Spleen (tissue), 11 donors: ENCODE measurements around the gene MPHOSPH6. TPM values are rescaled to one million over a fixed set of nuclear protein-coding genes. Genes with fewer than 3 reads are reported as not detected.

ENCODE experiments used
- DNase-seq: peaks from one replicate; pipeline ENCODE4 v3.0.0-alpha.2; 2020
- H3K27ac ChIP-seq, 8 donors: fragments of 200-600 bp; sonication (generic) in 7 of 8; 1 replicate in 4 of 8; 2 replicates in 4 of 8; pipeline versions ENCODE4 v1.5.0 to v1.8.0; 2016 to 2021; ENCODE audit warnings: inconsistent platforms in 4 of 8, mild to moderate bottlenecking in 4 of 8, moderate library complexity in 1 of 8
- H3K27me3 ChIP-seq, 7 donors: fragments of 200-600 bp; sonication (generic) in 6 of 7; replicated peaks in 1 of 7; 1 replicate in 4 of 7; 2 replicates in 3 of 7; pipeline versions ENCODE4 v1.5.0 to v1.8.0; 2016 to 2021; ENCODE audit warnings: inconsistent platforms in 3 of 7, mild to moderate bottlenecking in 1 of 7
- H3K36me3 ChIP-seq, 6 donors: fragments of 200-600 bp; sonication (generic) in 5 of 6; 1 replicate in 4 of 6; 2 replicates in 2 of 6; pipeline versions ENCODE4 v1.5.0 to v1.8.0; 2016 to 2021; ENCODE audit warnings: inconsistent platforms in 2 of 6
- H3K4me1 ChIP-seq, 6 donors: fragments of 200-600 bp; sonication (generic) in 5 of 6; 1 replicate in 3 of 6; 2 replicates in 3 of 6; pipeline versions ENCODE4 v1.5.0 to v1.8.0; 2016 to 2021; ENCODE audit warnings: inconsistent platforms in 3 of 6
- H3K4me3 ChIP-seq, 8 donors: fragments of 200-600 bp; sonication (generic) in 7 of 8; 1 replicate in 4 of 8; 2 replicates in 4 of 8; pipeline versions ENCODE4 v1.5.0 to v1.8.0; 2016 to 2021; ENCODE audit warnings: inconsistent platforms in 4 of 8, mild to moderate bottlenecking in 4 of 8, moderate library complexity in 2 of 8
- H3K9me3 ChIP-seq, 8 donors: fragments of 200-600 bp; sonication (generic) in 7 of 8; 1 replicate in 4 of 8; 2 replicates in 4 of 8; pipeline versions ENCODE4 v1.5.0 to v1.8.0; 2016 to 2021; ENCODE audit warnings: inconsistent platforms in 4 of 8
- CTCF ChIP-seq, 11 experiments: fragments of 200-600 bp in 7 of 11; fragments of 450-650 bp in 4 of 11; sonication (generic) in 4 of 11; IDR thresholded peaks in 8 of 11; conservative IDR thresholded peaks in 3 of 11; 1 replicate in 7 of 11; 2 replicates in 4 of 11; pipeline versions ENCODE4 v1.4.0 to v1.8.0; 2016 to 2021; ENCODE audit warnings: antibody characterized with exemption in 11 of 11, inconsistent platforms in 4 of 11, mild to moderate bottlenecking in 1 of 11
- POLR2A ChIP-seq, 3 donors: fragments of 450-650 bp; IDR thresholded peaks; one replicate each; pipeline ENCODE4 v1.5.1; 2017; ENCODE audit warnings: antibody characterized with exemption in 3 of 3, mild to moderate bottlenecking in 1 of 3
- POLR2AphosphoS5 ChIP-seq, 3 donors: sonication (generic); formaldehyde crosslinking; IDR thresholded peaks; one replicate each; pipeline ENCODE4 v1.5.1; 2017; ENCODE audit warnings: antibody characterized with exemption in 3 of 3
- WGBS, 5 donors: extraction: QIAGEN DNeasy Blood & Tissue Kit in 3 of 5; methylation state at CpG; one replicate each; pipeline versions ENCODE4 v1.1.5 to v1.1.7; 2013 to 2018; 5-methylcytosine and 5-hydroxymethylcytosine counted together
- intact Hi-C: fragments of 100-400 bp; cut with DNase I; formaldehyde crosslinking; loops from one replicate; pipeline ENCODE4 v1.15.0; 2023; ENCODE audit warnings: low total_unique reads
- polyA plus RNA-seq, 3 donors: library from polyadenylated mRNA; stranded (reverse); fragments of 200-250 nt; gene quantifications; one replicate each; pipeline ENCODE4 v1.2.1, GENCODE V29; 2013
- total RNA-seq, 7 donors: library from RNA; depleted of rRNA in 3 of 7; stranded (reverse); fragments of >200 nt in 3 of 7; fragmentation: NEBNext Ultra II Directional in 4 of 7; extraction: Animal tissue kit (Norgen Biotek cat#: 25700) in 4 of 7; gene quantifications; one replicate each; pipeline versions ENCODE4 v1.1.0 to v1.2.1, GENCODE V29; 2016 to 2021
- donor health status: healthy with polysubstance abuse.
- donor health status: DM: no; HTN: no; CAD: no; lungs with moderate emphysema.
- donor health status: DM: no; HTN: no; CAD: no.
- donor health status: Bipolar disorder and iron deficiency.
- donor health status: healthy.
- donor health status: DM: no; HTN: no; CAD: no.
- donor health status: DM: yes; HTN: yes; CAD: no.

The MPHOSPH6 gene
- total and polyA plus RNA-seq, 10 donors = 13.7 to 56.8 (median 22.9) TPM

GRCh38 chr16:82187829-82188228 lies 17.8 kb upstream of the MPHOSPH6 start:
- Histone ChIP-seq H3K27me3 (peaks cover 0 to 33% (median 4%) of the 10 kb centered on the region in 7 donors), H3K4me1 (peaks cover 0 to 6% (median 0%) of the 10 kb centered on the region in 6 donors), H3K36me3 (no peaks in the 10 kb centered on the region), H3K27ac (no peak overlapping the region), H3K4me3 (no peak overlapping the region), H3K9me3 (no peaks in the 10 kb centered on the region)
- intact Hi-C loops = no loop called here
- no peak for DNase-seq
- TF ChIP-seq POLR2AphosphoS5 (IDR thresholded peaks at IDR 0.05) (no peak), POLR2A (IDR thresholded peaks at IDR 0.05) (no peak), CTCF (IDR thresholded peaks at IDR 0.05 in 8 of 11, conservative IDR thresholded peaks at IDR 0.05 in 3 of 11) (no peak)
- 56 to 66% (median 61%) methylated on average over 1 of the region's 1 CpG for WGBS, 5 donors

- no peak for DNase-seq
- no peaks in the 10 kb centered on the region for H3K4me1 ChIP-seq
- no peak overlapping the region for H3K4me3 ChIP-seq
- H3K36me3 ChIP-seq = no peaks in the 10 kb centered on the region
- H3K9me3 ChIP-seq = no peaks in the 10 kb centered on the region
- peaks cover 0 to 43% (median 4%) of the 10 kb centered on the region in 7 donors for H3K27me3 ChIP-seq
- TF ChIP-seq POLR2A (IDR thresholded peaks at IDR 0.05) = no peak
- TF ChIP-seq POLR2AphosphoS5 (IDR thresholded peaks at IDR 0.05) = no peak
- no peak for TF ChIP-seq CTCF (IDR thresholded peaks at IDR 0.05 in 8 of 11, conservative IDR thresholded peaks at IDR 0.05 in 3 of 11)
- intact Hi-C loops = no loop called here
- H3K27ac ChIP-seq = no peak overlapping the region
Measured at GRCh38 chr16:82185012-82185411, 15.0 kb upstream of the MPHOSPH6 start.

- Histone ChIP-seq H3K36me3 (no peaks in the 10 kb centered on the region), H3K27ac (no peak overlapping the region), H3K4me3 (no peak overlapping the region), H3K9me3 (no peaks in the 10 kb centered on the region), H3K27me3 (peaks cover 0 to 50% (median 4%) of the 10 kb centered on the region in 7 donors), H3K4me1 (no peaks in the 10 kb centered on the region)
- intact Hi-C loops = no loop called here
- no peak for TF ChIP-seq POLR2A (IDR thresholded peaks at IDR 0.05)
- no peak for TF ChIP-seq CTCF (IDR thresholded peaks at IDR 0.05 in 8 of 11, conservative IDR thresholded peaks at IDR 0.05 in 3 of 11)
- TF ChIP-seq POLR2AphosphoS5 (IDR thresholded peaks at IDR 0.05) = no peak
- 67 to 89% (median 77%) methylated on average over 5 of the region's 5 CpGs for WGBS, 5 donors
- DNase-seq = no peak
Measured at GRCh38 chr16:82184213-82184612, 14.2 kb upstream of the MPHOSPH6 start.

DNA sequence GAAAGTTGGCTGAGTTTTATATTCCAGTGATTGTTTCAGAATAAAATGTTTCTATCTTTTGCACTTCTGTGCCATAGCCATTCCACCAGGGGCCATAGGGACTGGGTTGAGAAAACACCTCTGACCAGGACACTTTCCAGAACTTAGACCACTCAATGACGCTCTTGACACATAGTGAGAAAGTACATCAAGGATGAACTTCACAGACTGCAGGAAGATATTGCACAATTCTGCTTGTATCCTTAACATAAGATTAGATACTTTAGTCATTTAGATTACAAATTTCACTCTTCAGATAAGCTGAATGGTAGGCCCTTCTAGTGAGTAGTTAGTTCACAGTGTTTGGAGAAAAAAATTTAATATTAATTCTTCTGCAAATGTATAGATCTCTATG lies 13.0 kb upstream of the MPHOSPH6 start:
- DNase-seq = no peak
- intact Hi-C loops = no loop called here
- Histone ChIP-seq H3K36me3 (no peaks in the 10 kb centered on the region), H3K27me3 (peaks cover 0 to 58% (median 8%) of the 10 kb centered on the region in 7 donors), H3K4me1 (no peaks in the 10 kb centered on the region), H3K9me3 (no peaks in the 10 kb centered on the region), H3K27ac (no peak overlapping the region), H3K4me3 (no peak overlapping the region)
- TF ChIP-seq POLR2A (IDR thresholded peaks at IDR 0.05) (no peak), POLR2AphosphoS5 (IDR thresholded peaks at IDR 0.05) (no peak), CTCF (IDR thresholded peaks at IDR 0.05 in 8 of 11, conservative IDR thresholded peaks at IDR 0.05 in 3 of 11) (no peak)
- 28 to 58% (median 50%) methylated on average over 1 of the region's 1 CpG for WGBS, 5 donors
